Spinal cord (tissue), 10 donors: Measurements from ENCODE around the gene CALML3. TPM values are rescaled to one million over a fixed set of nuclear protein-coding genes. Genes with fewer than 3 reads are reported as not detected.

Experiments used
- DNase-seq, 6 donors: peaks; one replicate each; pipeline versions ENCODE4 v3.0.0 to v3.0.0-alpha.2; 2013 to 2015; ENCODE audit warnings: low spot score in 6 of 6, low read depth in 4 of 6
- H3K27ac ChIP-seq: one replicate; pipeline ENCODE4 v1.5.1; 2013; ENCODE audit warnings: low read depth, low read length, control low read depth
- H3K27me3 ChIP-seq: one replicate; pipeline ENCODE4 v1.6.1; 2013; ENCODE audit warnings: low read length; ENCODE audit not compliant: control insufficient read depth, insufficient read depth
- H3K36me3 ChIP-seq: one replicate; pipeline ENCODE4 v1.6.1; 2013; ENCODE audit warnings: low read length; ENCODE audit not compliant: control insufficient read depth, insufficient read depth
- H3K4me1 ChIP-seq: one replicate; pipeline ENCODE4 v1.6.1; 2013; ENCODE audit warnings: low read length; ENCODE audit not compliant: control insufficient read depth, insufficient read depth
- H3K4me3 ChIP-seq: one replicate; pipeline ENCODE4 v1.5.1; 2013; ENCODE audit warnings: low read depth, low read length, control low read depth
- H3K9me3 ChIP-seq: one replicate; pipeline ENCODE4 v1.6.1; 2013; ENCODE audit warnings: low read length; ENCODE audit not compliant: control insufficient read depth, insufficient read depth
- WGBS: methylation state at CpG from one replicate; pipeline ENCODE4 v1.1.5; 2013; ENCODE audit warnings: missing lambda C conversion rate; ENCODE audit not compliant: insufficient coverage; 5-methylcytosine and 5-hydroxymethylcytosine counted together
- polyA plus RNA-seq, 2 donors: library from polyadenylated mRNA; unstranded; fragments of 120-200 nt; gene quantifications; one replicate each; pipeline ENCODE4 v1.2.1, GENCODE V29; 2013; ENCODE audit not compliant: insufficient read length in 2 of 2
- total RNA-seq, 2 donors: library from RNA; depleted of rRNA in 1 of 2; stranded (reverse); fragments of 120-200 nt in 1 of 2; fragments of >200 nt in 1 of 2; gene quantifications; one replicate each; pipeline versions ENCODE4 v1.2.3 to v1.2.4, GENCODE V29; 2013 to 2014
- donor health status: healthy.

The CALML3 gene
- total and polyA plus RNA-seq, 4 donors = 0.08 TPM; not detected in 3

- peaks cover 42% of the 10 kb centered on the region for H3K4me1 ChIP-seq
- peak overlapping the region; percentile 88 for H3K27ac ChIP-seq
These were observed 22.8 kb downstream of the CALML3 start for GRCh38 chr10:5547681-5547930.

DNA sequence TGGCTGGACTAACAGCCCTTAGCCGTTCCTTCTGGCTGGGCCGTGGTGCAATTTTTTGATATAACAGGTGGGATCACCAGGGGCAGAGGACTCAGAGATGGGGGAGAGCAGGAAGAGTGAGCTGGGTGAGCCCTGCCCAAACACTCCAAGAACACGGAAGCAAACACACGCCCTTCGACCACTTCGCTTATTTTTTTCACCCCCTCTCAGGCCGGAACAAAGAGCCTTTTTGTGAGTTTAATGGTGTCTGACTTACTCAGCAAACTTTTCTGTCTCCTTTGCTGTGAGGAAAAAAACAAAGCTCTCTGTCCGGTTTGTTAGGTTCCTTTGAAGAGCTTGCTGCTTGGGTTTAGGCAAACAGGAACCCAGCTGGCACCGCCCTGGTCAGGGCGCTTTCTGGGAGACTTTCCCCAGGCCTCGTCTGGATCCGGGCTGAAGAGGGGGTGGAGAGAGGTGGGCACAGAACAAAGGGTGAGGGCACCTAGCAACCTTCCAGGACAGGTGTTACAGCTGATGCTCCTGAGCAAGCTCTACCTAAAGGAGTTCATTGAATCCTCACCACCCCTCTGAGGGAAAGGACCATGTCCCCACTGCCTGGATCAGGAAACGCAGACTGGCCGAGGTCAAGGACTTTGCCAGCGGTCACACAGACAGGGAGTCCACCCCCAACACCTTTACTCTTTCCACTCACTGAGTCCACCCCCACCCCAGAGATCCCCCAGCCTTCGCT lies 23.3 kb downstream of the CALML3 start:
- Histone ChIP-seq H3K4me1 (peaks cover 43% of the 10 kb centered on the region), H3K9me3 (no peaks in the 10 kb centered on the region), H3K4me3 (peak overlapping the region; percentile 27), H3K27ac (peak overlapping the region; percentile 88), H3K27me3 (no peaks in the 10 kb centered on the region), H3K36me3 (no peaks in the 10 kb centered on the region)
- DNase-seq = peak in 2 of 6 donors; percentile 21 to 55
- 56% methylated on average over 8 of the region's 16 CpGs for WGBS

More at GRCh38 chr10:5547681-5547930, 22.8 kb downstream of the CALML3 start:
- WGBS = 12% methylated on average over 2 of the region's 4 CpGs
- H3K9me3 ChIP-seq = no peaks in the 10 kb centered on the region
- no peaks in the 10 kb centered on the region for H3K36me3 ChIP-seq
- no peaks in the 10 kb centered on the region for H3K27me3 ChIP-seq
- DNase-seq = peak in 2 of 6 donors; percentile 6 to 28
- H3K4me3 ChIP-seq = peak overlapping the region; percentile 27

GRCh38 chr10:5549462-5550249 lies 24.9 kb downstream of the CALML3 start:
- 95% methylated on average over 12 of the region's 16 CpGs for WGBS
- Histone ChIP-seq H3K36me3 (no peaks in the 10 kb centered on the region), H3K4me3 (no peak overlapping the region), H3K27ac (no peak overlapping the region), H3K27me3 (no peaks in the 10 kb centered on the region), H3K4me1 (peaks cover 58% of the 10 kb centered on the region), H3K9me3 (no peaks in the 10 kb centered on the region)
- no peak for DNase-seq

DNA sequence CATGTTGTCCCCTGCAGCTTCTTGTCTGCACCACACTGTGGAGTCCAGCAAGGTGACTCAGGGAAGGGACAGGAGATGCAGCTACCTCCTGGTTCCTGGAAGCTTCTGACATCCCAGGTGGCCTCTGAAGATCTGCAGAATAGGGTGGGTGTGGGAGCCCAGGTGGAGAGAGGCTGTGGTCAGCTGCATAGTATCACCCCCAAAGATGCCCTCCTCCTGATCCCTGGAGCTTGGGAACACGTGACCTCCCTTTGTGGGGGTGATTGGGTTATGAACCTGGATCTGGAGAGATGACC lies 25.4 kb downstream of the CALML3 start:
- Histone ChIP-seq H3K9me3 (no peaks in the 10 kb centered on the region), H3K27me3 (no peaks in the 10 kb centered on the region), H3K4me3 (no peak overlapping the region), H3K27ac (no peak overlapping the region), H3K36me3 (no peaks in the 10 kb centered on the region), H3K4me1 (peaks cover 62% of the 10 kb centered on the region)
- DNase-seq = no peak
- WGBS = 83% methylated on average over 1 of the region's 1 CpG

DNA sequence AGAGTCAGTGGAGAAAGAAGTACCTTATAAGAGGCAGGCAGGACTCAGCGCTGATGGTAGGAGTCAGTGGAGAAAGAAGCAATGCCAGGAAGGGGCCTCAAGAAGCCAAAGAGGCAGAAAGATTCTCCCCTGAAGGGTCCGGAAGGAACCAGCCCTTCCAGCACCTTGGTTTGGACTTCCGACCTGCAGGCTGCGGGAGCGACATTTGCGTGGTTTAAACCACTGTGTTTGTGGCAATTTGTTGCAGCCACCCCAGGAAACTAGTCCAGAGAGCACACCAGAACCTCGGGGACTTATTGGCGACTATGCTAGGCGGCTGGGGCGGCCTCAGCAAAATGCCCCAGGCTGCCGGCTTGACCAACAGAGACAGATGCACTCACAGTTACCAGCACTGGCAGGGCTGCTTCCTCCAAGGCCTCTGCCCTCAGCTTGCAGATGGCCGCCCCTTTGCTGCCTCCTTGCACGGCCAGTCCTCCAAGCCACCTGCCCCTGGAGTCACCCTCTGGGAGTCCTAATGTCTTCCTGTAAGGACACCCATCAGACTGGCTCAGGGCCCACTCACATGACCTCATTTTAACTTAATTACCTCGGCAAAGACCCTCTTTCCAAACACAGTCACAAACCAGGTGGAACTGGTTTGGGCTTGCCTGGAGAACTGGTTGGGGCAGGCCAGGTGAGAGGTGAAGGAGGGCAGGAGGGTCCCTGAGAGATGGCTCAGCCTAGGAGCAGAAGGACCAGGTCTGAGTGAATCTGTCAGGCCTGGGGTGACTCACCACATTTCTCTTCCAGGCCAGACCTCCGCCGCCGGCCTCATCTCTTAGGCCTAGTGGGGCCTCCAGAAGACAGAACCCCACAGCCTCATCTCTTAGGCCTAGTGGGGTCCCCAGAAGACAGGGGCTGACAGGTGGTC lies 26.1 kb downstream of the CALML3 start:
- H3K9me3 ChIP-seq = no peaks in the 10 kb centered on the region
- DNase-seq = no peak
- H3K4me3 ChIP-seq = no peak overlapping the region
- H3K36me3 ChIP-seq = no peaks in the 10 kb centered on the region
- H3K27ac ChIP-seq = no peak overlapping the region
- peaks cover 59% of the 10 kb centered on the region for H3K4me1 ChIP-seq
- WGBS = 94% methylated on average over 16 of the region's 17 CpGs
- no peaks in the 10 kb centered on the region for H3K27me3 ChIP-seq

- Histone ChIP-seq H3K4me1 (peaks cover 51% of the 10 kb centered on the region), H3K27ac (no peak overlapping the region), H3K27me3 (no peaks in the 10 kb centered on the region), H3K4me3 (no peak overlapping the region), H3K36me3 (no peaks in the 10 kb centered on the region), H3K9me3 (no peaks in the 10 kb centered on the region)
- DNase-seq = no peak
- 83% methylated on average over 13 of the region's 15 CpGs for WGBS
These were observed 27.0 kb downstream of the CALML3 start for GRCh38 chr10:5551531-5552375.

- no peak for DNase-seq
- H3K36me3 ChIP-seq = no peaks in the 10 kb centered on the region
- 81% methylated on average over 22 of the region's 23 CpGs for WGBS
These were observed 27.9 kb downstream of the CALML3 start for GRCh38 chr10:5552376-5553321.

GRCh38 chr10:5553400-5554170 lies 28.8 kb downstream of the CALML3 start:
- no peak for DNase-seq
- Histone ChIP-seq H3K27me3 (no peaks in the 10 kb centered on the region), H3K4me3 (no peak overlapping the region), H3K4me1 (peaks cover 43% of the 10 kb centered on the region), H3K9me3 (no peaks in the 10 kb centered on the region), H3K36me3 (no peaks in the 10 kb centered on the region), H3K27ac (peak overlapping the region; percentile 72)
- 87% methylated on average over 14 of the region's 17 CpGs for WGBS

More at GRCh38 chr10:5552376-5553321, 27.9 kb downstream of the CALML3 start:
- Histone ChIP-seq H3K27me3 (no peaks in the 10 kb centered on the region), H3K9me3 (no peaks in the 10 kb centered on the region), H3K4me3 (no peak overlapping the region), H3K27ac (peak overlapping the region; percentile 16), H3K4me1 (peaks cover 43% of the 10 kb centered on the region)
